ENCODE results near the gene OLFML3. TPM values are rescaled to one million over a fixed set of nuclear protein-coding genes. Genes with fewer than 3 reads are reported as not detected.
A peak's percentile ranks its signal among the peaks of the same experiment; 100 is the strongest.

OLFML3 gene
- total RNA-seq, 1 experiment from 2014 or later: 4.0 TPM

- no peak for DNase-seq (ENCODE audit: low read depth)
Observed at GRCh38 chr1:114024049-114024448, 44.8 kb downstream of the OLFML3 start.

- peak; percentile 56 for DNase-seq (ENCODE audit: low read depth)
Observed at GRCh38 chr1:114025609-114026401, 46.5 kb downstream of the OLFML3 start.

- DNase-seq (ENCODE audit: low read depth): no peak
Observed at GRCh38 chr1:114026797-114027196, 47.5 kb downstream of the OLFML3 start.

Other genes starting within 250 kb of the OLFML3 start
- gene PHTF1, start 220.0 kb upstream of the OLFML3 start, total RNA-seq (2014; rRNA removed; shearing (Covaris generic)): 28.2 and 34.5 TPM in 2 replicates
- gene RSBN1, start 167.0 kb upstream of the OLFML3 start, total RNA-seq (2014; rRNA removed; shearing (Covaris generic)): 5.7 and 9.9 TPM in 2 replicates
- gene PTPN22, start 107.8 kb upstream of the OLFML3 start, total RNA-seq (2014; rRNA removed; shearing (Covaris generic)): 8.8 and 10.9 TPM in 2 replicates
- 0.05 and 1.3 TPM in 2 replicates for gene BCL2L15, start 91.9 kb upstream of the OLFML3 start, total RNA-seq (2014; rRNA removed; shearing (Covaris generic))
- gene AP4B1, start 74.7 kb upstream of the OLFML3 start, total RNA-seq (2014; rRNA removed; shearing (Covaris generic)): 18.0 and 20.8 TPM in 2 replicates
- gene DCLRE1B, start 74.1 kb upstream of the OLFML3 start, total RNA-seq (2014; rRNA removed; shearing (Covaris generic)): 14.9 and 17.5 TPM in 2 replicates
- 10.9 and 18.6 TPM in 2 replicates for gene HIPK1, start 50.1 kb upstream of the OLFML3 start, total RNA-seq (2014; rRNA removed; shearing (Covaris generic))
- gene SYT6, start 174.4 kb downstream of the OLFML3 start, total RNA-seq (2014; rRNA removed; shearing (Covaris generic)): not detected in 2 replicates

All from HT1080 (cell line).